ENCODE results near the gene SCGB1C1. TPM values are rescaled to one million over a fixed set of nuclear protein-coding genes. Genes with fewer than 3 reads are reported as not detected.
A peak's percentile ranks its signal among the peaks of the same experiment; 100 is the strongest.

Gene SCGB1C1
- total and polyA plus RNA-seq, 9 of the 15 experiments (the other 6 are each of a cell fraction or from before 2014, with no cell fraction given) = not detected

DNA sequence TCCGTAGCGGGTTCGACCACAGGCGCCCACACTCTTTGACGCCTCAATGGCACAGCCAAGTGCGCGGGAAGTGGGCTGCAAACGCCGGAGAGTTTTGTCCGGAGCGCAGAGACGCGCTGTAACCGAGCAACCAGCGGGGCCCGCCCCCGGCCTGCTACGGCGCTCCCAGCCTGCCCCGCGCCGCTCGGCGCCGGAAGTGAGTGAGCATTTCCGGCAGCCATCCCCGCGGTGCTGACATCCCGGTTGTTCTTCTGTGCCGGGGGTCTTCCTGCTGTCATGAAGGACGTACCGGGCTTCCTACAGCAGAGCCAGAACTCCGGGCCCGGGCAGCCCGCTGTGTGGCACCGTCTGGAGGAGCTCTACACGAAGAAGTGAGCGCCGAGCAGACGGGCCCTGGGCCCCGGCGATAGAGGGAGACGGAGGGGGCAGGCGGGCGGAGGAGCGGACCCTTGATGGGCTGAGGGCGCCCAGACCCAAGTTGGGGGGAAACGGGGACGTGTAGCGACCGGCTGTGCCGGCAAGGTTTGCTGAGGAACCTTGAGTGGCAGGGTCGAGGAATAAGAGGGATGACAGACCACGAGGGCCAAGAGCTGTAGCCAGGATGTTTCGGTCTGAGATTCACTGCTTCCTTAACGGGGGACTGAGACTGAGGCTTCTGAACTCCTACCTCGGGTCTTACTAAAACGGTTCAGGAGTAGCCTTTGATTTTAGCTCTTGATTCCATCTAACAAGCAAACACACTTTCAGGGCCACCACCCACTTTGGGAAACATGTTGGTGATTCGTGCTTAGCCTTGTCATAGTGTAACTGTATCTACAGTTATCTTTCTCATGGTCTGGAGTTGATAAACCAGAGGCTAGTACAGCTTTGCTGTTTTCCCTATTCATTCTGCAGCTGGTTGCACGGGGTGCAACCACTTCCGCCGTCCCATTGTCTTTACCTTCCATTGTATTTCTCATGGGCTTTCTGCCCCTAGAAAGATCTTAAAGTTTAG, 44.2 kb downstream of the SCGB1C1 start, which contains the start of gene PSMD13 (continued):
- TF ChIP-seq, protein P1, sequence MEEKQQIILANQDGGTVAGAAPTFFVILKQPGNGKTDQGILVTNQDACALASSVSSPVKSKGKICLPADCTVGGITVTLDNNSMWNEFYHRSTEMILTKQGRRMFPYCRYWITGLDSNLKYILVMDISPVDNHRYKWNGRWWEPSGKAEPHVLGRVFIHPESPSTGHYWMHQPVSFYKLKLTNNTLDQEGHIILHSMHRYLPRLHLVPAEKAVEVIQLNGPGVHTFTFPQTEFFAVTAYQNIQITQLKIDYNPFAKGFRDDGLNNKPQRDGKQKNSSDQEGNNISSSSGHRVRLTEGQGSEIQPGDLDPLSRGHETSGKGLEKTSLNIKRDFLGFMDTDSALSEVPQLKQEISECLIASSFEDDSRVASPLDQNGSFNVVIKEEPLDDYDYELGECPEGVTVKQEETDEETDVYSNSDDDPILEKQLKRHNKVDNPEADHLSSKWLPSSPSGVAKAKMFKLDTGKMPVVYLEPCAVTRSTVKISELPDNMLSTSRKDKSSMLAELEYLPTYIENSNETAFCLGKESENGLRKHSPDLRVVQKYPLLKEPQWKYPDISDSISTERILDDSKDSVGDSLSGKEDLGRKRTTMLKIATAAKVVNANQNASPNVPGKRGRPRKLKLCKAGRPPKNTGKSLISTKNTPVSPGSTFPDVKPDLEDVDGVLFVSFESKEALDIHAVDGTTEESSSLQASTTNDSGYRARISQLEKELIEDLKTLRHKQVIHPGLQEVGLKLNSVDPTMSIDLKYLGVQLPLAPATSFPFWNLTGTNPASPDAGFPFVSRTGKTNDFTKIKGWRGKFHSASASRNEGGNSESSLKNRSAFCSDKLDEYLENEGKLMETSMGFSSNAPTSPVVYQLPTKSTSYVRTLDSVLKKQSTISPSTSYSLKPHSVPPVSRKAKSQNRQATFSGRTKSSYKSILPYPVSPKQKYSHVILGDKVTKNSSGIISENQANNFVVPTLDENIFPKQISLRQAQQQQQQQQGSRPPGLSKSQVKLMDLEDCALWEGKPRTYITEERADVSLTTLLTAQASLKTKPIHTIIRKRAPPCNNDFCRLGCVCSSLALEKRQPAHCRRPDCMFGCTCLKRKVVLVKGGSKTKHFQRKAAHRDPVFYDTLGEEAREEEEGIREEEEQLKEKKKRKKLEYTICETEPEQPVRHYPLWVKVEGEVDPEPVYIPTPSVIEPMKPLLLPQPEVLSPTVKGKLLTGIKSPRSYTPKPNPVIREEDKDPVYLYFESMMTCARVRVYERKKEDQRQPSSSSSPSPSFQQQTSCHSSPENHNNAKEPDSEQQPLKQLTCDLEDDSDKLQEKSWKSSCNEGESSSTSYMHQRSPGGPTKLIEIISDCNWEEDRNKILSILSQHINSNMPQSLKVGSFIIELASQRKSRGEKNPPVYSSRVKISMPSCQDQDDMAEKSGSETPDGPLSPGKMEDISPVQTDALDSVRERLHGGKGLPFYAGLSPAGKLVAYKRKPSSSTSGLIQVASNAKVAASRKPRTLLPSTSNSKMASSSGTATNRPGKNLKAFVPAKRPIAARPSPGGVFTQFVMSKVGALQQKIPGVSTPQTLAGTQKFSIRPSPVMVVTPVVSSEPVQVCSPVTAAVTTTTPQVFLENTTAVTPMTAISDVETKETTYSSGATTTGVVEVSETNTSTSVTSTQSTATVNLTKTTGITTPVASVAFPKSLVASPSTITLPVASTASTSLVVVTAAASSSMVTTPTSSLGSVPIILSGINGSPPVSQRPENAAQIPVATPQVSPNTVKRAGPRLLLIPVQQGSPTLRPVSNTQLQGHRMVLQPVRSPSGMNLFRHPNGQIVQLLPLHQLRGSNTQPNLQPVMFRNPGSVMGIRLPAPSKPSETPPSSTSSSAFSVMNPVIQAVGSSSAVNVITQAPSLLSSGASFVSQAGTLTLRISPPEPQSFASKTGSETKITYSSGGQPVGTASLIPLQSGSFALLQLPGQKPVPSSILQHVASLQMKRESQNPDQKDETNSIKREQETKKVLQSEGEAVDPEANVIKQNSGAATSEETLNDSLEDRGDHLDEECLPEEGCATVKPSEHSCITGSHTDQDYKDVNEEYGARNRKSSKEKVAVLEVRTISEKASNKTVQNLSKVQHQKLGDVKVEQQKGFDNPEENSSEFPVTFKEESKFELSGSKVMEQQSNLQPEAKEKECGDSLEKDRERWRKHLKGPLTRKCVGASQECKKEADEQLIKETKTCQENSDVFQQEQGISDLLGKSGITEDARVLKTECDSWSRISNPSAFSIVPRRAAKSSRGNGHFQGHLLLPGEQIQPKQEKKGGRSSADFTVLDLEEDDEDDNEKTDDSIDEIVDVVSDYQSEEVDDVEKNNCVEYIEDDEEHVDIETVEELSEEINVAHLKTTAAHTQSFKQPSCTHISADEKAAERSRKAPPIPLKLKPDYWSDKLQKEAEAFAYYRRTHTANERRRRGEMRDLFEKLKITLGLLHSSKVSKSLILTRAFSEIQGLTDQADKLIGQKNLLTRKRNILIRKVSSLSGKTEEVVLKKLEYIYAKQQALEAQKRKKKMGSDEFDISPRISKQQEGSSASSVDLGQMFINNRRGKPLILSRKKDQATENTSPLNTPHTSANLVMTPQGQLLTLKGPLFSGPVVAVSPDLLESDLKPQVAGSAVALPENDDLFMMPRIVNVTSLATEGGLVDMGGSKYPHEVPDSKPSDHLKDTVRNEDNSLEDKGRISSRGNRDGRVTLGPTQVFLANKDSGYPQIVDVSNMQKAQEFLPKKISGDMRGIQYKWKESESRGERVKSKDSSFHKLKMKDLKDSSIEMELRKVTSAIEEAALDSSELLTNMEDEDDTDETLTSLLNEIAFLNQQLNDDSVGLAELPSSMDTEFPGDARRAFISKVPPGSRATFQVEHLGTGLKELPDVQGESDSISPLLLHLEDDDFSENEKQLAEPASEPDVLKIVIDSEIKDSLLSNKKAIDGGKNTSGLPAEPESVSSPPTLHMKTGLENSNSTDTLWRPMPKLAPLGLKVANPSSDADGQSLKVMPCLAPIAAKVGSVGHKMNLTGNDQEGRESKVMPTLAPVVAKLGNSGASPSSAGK (IDR thresholded peaks at IDR 0.05) = no peak
- TF ChIP-seq, protein P2, sequence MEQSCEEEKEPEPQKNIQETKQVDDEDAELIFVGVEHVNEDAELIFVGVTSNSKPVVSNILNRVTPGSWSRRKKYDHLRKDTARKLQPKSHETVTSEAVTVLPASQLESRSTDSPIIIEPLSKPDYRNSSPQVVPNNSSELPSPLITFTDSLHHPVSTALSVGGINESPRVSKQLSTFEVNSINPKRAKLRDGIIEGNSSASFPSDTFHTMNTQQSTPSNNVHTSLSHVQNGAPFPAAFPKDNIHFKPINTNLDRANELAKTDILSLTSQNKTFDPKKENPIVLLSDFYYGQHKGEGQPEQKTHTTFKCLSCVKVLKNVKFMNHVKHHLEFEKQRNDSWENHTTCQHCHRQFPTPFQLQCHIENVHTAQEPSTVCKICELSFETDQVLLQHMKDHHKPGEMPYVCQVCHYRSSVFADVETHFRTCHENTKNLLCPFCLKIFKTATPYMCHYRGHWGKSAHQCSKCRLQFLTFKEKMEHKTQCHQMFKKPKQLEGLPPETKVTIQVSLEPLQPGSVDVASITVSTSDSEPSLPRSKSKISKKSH (CRISPR knock-in tag; IDR thresholded peaks at IDR 0.05) = no peak
- TF ChIP-seq TAF1 (IDR thresholded peaks at IDR 0.05; ENCODE audit: control insufficient read depth, extremely low read depth, insufficient read depth, low read length, severe bottlenecking) = peak; percentile 84
- TF ChIP-seq CREB1 (IDR thresholded peaks at IDR 0.05) = 0 out of 2 replicates have a peak, but pooled peaks have one; percentile 26
- TF ChIP-seq CREB1 (CRISPR knock-in tag; IDR thresholded peaks at IDR 0.05) = peak; percentile 76
- TF ChIP-seq MYNN (IDR thresholded peaks at IDR 0.05) = no peak
- no peak for TF ChIP-seq MYNN (CRISPR knock-in tag; IDR thresholded peaks at IDR 0.05)
- TF ChIP-seq, protein P3, sequence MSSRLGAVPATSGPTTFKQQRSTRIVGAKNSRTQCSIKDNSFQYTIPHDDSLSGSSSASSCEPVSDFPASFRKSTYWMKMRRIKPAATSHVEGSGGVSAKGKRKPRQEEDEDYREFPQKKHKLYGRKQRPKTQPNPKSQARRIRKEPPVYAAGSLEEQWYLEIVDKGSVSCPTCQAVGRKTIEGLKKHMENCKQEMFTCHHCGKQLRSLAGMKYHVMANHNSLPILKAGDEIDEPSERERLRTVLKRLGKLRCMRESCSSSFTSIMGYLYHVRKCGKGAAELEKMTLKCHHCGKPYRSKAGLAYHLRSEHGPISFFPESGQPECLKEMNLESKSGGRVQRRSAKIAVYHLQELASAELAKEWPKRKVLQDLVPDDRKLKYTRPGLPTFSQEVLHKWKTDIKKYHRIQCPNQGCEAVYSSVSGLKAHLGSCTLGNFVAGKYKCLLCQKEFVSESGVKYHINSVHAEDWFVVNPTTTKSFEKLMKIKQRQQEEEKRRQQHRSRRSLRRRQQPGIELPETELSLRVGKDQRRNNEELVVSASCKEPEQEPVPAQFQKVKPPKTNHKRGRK (tag; IDR thresholded peaks at IDR 0.05) = no peak
- TF ChIP-seq, protein P4, sequence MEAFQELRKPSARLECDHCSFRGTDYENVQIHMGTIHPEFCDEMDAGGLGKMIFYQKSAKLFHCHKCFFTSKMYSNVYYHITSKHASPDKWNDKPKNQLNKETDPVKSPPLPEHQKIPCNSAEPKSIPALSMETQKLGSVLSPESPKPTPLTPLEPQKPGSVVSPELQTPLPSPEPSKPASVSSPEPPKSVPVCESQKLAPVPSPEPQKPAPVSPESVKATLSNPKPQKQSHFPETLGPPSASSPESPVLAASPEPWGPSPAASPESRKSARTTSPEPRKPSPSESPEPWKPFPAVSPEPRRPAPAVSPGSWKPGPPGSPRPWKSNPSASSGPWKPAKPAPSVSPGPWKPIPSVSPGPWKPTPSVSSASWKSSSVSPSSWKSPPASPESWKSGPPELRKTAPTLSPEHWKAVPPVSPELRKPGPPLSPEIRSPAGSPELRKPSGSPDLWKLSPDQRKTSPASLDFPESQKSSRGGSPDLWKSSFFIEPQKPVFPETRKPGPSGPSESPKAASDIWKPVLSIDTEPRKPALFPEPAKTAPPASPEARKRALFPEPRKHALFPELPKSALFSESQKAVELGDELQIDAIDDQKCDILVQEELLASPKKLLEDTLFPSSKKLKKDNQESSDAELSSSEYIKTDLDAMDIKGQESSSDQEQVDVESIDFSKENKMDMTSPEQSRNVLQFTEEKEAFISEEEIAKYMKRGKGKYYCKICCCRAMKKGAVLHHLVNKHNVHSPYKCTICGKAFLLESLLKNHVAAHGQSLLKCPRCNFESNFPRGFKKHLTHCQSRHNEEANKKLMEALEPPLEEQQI (IDR thresholded peaks at IDR 0.05) = no peak

Data from K562 (cell line).